H1 (cell line): ENCODE data around the gene ANGEL2. TPM values are rescaled to one million over a fixed set of nuclear protein-coding genes. Genes with fewer than 3 reads are reported as not detected.

Source experiments
- CTCF ChIA-PET: fragments of 300-600 bp; sonication (Branson Sonifier 250); formaldehyde crosslinking; loops from one replicate; lab custom pipeline; 2021; ENCODE audit not compliant: partially characterized antibody; lab: Charles Lee
- POLR2A ChIA-PET: fragments of 300-600 bp; sonication (Branson Sonifier 250); formaldehyde crosslinking; loops from one replicate; lab custom pipeline; 2021; ENCODE audit warnings: inconsistent platforms; ENCODE audit not compliant: partially characterized antibody; lab: Charles Lee
- DNase-seq, 2 experiments: peaks; one replicate each; pipeline versions ENCODE4 v3.0.0 to v3.0.0-alpha.2; 2010 to 2022; ENCODE audit warnings: low spot score in 2 of 2, low read depth in 1 of 2, mixed read lengths in 1 of 2
- FAIRE-seq: peaks from 2 replicates; lab custom pipeline; 2011; peaks lifted over from hg19 to GRCh38; lab: Jason Lieb, UNC
- H2AFZ ChIP-seq: 2 replicates; pipeline ENCODE4 v1.8.1; 2012; ENCODE audit warnings: low read length, inconsistent platforms
- H2AK5ac ChIP-seq: 2 replicates; pipeline ENCODE4 v1.6.1; 2013; ENCODE audit warnings: low read depth, low read length
- H2BK120ac ChIP-seq: replicated peaks from 2 replicates; pipeline ENCODE3; 2013; ENCODE audit warnings: low read depth, low read length, inconsistent platforms
- H2BK12ac ChIP-seq: 2 replicates; pipeline ENCODE4 v1.6.1; 2013; ENCODE audit warnings: low read depth, low read length
- H2BK15ac ChIP-seq: 2 replicates; pipeline ENCODE4 v1.6.1; 2013; ENCODE audit warnings: low read length
- H2BK20ac ChIP-seq: 2 replicates; pipeline ENCODE4 v1.6.1; 2013; ENCODE audit warnings: low read length
- H2BK5ac ChIP-seq: 2 replicates; pipeline ENCODE4 v1.6.1; 2013; ENCODE audit warnings: low read depth, low read length
- H3K14ac ChIP-seq: 2 replicates; pipeline ENCODE4 v1.6.1; 2013; ENCODE audit warnings: inconsistent platforms; ENCODE audit not compliant: insufficient read length
- H3K18ac ChIP-seq: 2 replicates; pipeline ENCODE4 v1.6.1; 2013; ENCODE audit warnings: low read length; ENCODE audit errors: extremely low read depth
- H3K23ac ChIP-seq: 2 replicates; pipeline ENCODE4 v1.6.1; 2013; ENCODE audit warnings: inconsistent platforms; ENCODE audit not compliant: insufficient read length
- H3K23me2 ChIP-seq: 2 replicates; pipeline ENCODE4 v1.6.1; 2013; ENCODE audit warnings: low read depth, low read length
- H3K27ac ChIP-seq: 2 replicates; pipeline ENCODE4 v1.6.1; 2011; ENCODE audit warnings: low read depth, low read length, inconsistent platforms
- H3K27me3 ChIP-seq, 4 experiments: replicated peaks in 1 of 4; 1 replicate in 1 of 4; 2 replicates in 3 of 4; pipeline versions ENCODE4 v1.6.1 to v1.8.1; 2011 to 2013; ENCODE audit warnings: low read length in 3 of 4, mild to moderate bottlenecking in 3 of 4, inconsistent platforms in 2 of 4, mixed read lengths in 2 of 4, moderate library complexity in 1 of 4; ENCODE audit not compliant: control insufficient read depth in 3 of 4, insufficient read depth in 3 of 4; ENCODE audit errors: extremely low read depth in 1 of 4
- H3K36me3 ChIP-seq, 4 experiments: 2 replicates each; pipeline versions ENCODE4 v1.6.1 to v1.8.1; 2011 to 2013; ENCODE audit warnings: mild to moderate bottlenecking in 4 of 4, low read length in 3 of 4, moderate library complexity in 2 of 4, control low read depth in 1 of 4, inconsistent platforms in 1 of 4; ENCODE audit not compliant: insufficient read depth in 4 of 4, control insufficient read depth in 2 of 4
- H3K4ac ChIP-seq: replicated peaks from 2 replicates; pipeline ENCODE3; 2013; ENCODE audit warnings: low read length, low read depth, mixed read lengths, inconsistent platforms; ENCODE audit not compliant: insufficient read length
- H3K4me1 ChIP-seq, 4 experiments: replicated peaks in 1 of 4; 1 replicate in 1 of 4; 2 replicates in 3 of 4; pipeline versions ENCODE4 v1.6.1 to v1.8.1; 2011 to 2013; ENCODE audit warnings: low read length in 3 of 4, inconsistent platforms in 2 of 4, mixed read lengths in 1 of 4; ENCODE audit not compliant: insufficient read depth in 4 of 4, control insufficient read depth in 3 of 4
- H3K4me2 ChIP-seq, 2 experiments: 2 replicates each; pipeline versions ENCODE4 v1.6.1 to v1.8.1; 2011 to 2013; ENCODE audit warnings: low read depth in 2 of 2, low read length in 2 of 2, control low read depth in 1 of 2, inconsistent platforms in 1 of 2, mild to moderate bottlenecking in 1 of 2; ENCODE audit not compliant: insufficient read depth in 1 of 2
- H3K4me3 ChIP-seq, 4 experiments: fragments of 200-600, 300-600 bp in 1 of 4; sonication (generic), shearing (Covaris generic), sonication (Bioruptor Twin) in 1 of 4; 2 replicates each; pipeline versions ENCODE4 v1.5.1 to v1.8.1; 2011 to 2016; ENCODE audit warnings: low read length in 4 of 4, low read depth in 3 of 4, control low read depth in 2 of 4, inconsistent platforms in 2 of 4, mild to moderate bottlenecking in 2 of 4, mixed read lengths in 1 of 4, moderate library complexity in 1 of 4; ENCODE audit not compliant: insufficient read depth in 2 of 4; ENCODE audit errors: extremely low read depth in 1 of 4
- H3K56ac ChIP-seq: replicated peaks from 2 replicates; pipeline ENCODE3; 2013; ENCODE audit warnings: low read depth, mild to moderate bottlenecking, mixed read lengths, low read length, inconsistent platforms; ENCODE audit not compliant: insufficient read length
- H3K79me1 ChIP-seq: 2 replicates; pipeline ENCODE4 v1.6.1; 2013; ENCODE audit warnings: low read depth, low read length, control low read depth
- H3K79me2 ChIP-seq, 2 experiments: 2 replicates each; pipeline versions ENCODE4 v1.6.1 to v1.8.1; 2012 to 2013; ENCODE audit warnings: low read length in 2 of 2, mild to moderate bottlenecking in 2 of 2, inconsistent platforms in 1 of 2; ENCODE audit not compliant: insufficient read depth in 2 of 2, control insufficient read depth in 1 of 2
- H3K9ac ChIP-seq, 4 experiments: replicated peaks in 1 of 4; 1 replicate in 1 of 4; 2 replicates in 3 of 4; pipeline versions ENCODE4 v1.6.1 to v1.8.1; 2011 to 2013; ENCODE audit warnings: low read depth in 3 of 4, low read length in 3 of 4, control low read depth in 2 of 4, mild to moderate bottlenecking in 2 of 4, moderate library complexity in 2 of 4, inconsistent platforms in 1 of 4; ENCODE audit errors: extremely low read depth in 1 of 4
- H3K9me3 ChIP-seq, 2 experiments: 2 replicates each; pipeline versions ENCODE4 v1.6.1 to v1.8.1; 2012 to 2013; ENCODE audit warnings: mild to moderate bottlenecking in 2 of 2, moderate library complexity in 2 of 2, control low read depth in 1 of 2, inconsistent platforms in 1 of 2, low read depth in 1 of 2, low read length in 1 of 2, mixed read lengths in 1 of 2; ENCODE audit not compliant: insufficient read depth in 2 of 2
- H4K20me1 ChIP-seq, 2 experiments: replicated peaks in 1 of 2; 2 replicates each; pipeline versions ENCODE3 to v1.8.1; 2011 to 2013; ENCODE audit warnings: inconsistent platforms in 2 of 2, low read length in 2 of 2, mild to moderate bottlenecking in 1 of 2; ENCODE audit not compliant: insufficient read depth in 2 of 2, control insufficient read depth in 1 of 2
- H4K5ac ChIP-seq: 2 replicates; pipeline ENCODE4 v1.6.1; 2013; ENCODE audit warnings: low read length, low read depth, mixed read lengths, inconsistent platforms; ENCODE audit not compliant: insufficient read length
- H4K8ac ChIP-seq: 2 replicates; pipeline ENCODE4 v1.8.0; 2013; ENCODE audit warnings: mild to moderate bottlenecking, moderate library complexity, low read length, inconsistent platforms; ENCODE audit not compliant: insufficient read depth; ENCODE audit errors: extremely low read depth
- H4K91ac ChIP-seq: replicated peaks from 2 replicates; pipeline ENCODE3; 2013; ENCODE audit warnings: low read length, mixed read lengths, inconsistent platforms; ENCODE audit not compliant: insufficient read length
- BCL11A ChIP-seq, 2 experiments: IDR thresholded peaks; one replicate each; pipeline ENCODE4 v1.6.1; 2011; ENCODE audit warnings: low read depth in 2 of 2, low read length in 2 of 2, mild to moderate bottlenecking in 2 of 2
- CHD2 ChIP-seq: IDR thresholded peaks from 2 replicates; pipeline ENCODE4 v1.6.1; 2012; ENCODE audit warnings: low read length, improper control_type of control experiment
- EZH2 ChIP-seq: fragments of 200-600 bp; sonication (generic); IDR thresholded peaks from 2 replicates; pipeline ENCODE4 v1.7.1; 2012; ENCODE audit warnings: low read depth, mild to moderate bottlenecking, moderate library complexity, low read length, inconsistent platforms; ENCODE audit not compliant: severe bottlenecking
- GABPA ChIP-seq: IDR thresholded peaks from 2 replicates; pipeline ENCODE4 v1.6.1; 2011; ENCODE audit warnings: mild to moderate bottlenecking, low read length, moderate library complexity, borderline replicate concordance; ENCODE audit not compliant: insufficient read depth
- JUN ChIP-seq: IDR thresholded peaks from 2 replicates; pipeline ENCODE4 v1.6.1; 2011; ENCODE audit warnings: low read depth, mild to moderate bottlenecking, improper control_type of control experiment, low read length
- JUND ChIP-seq: IDR thresholded peaks from 2 replicates; pipeline ENCODE4 v1.6.1; 2011; ENCODE audit warnings: mild to moderate bottlenecking, improper control_type of control experiment, low read length
- POU5F1 ChIP-seq: IDR thresholded peaks from 2 replicates; pipeline ENCODE4 v1.6.1; 2011; ENCODE audit warnings: low read depth, mild to moderate bottlenecking, low read length, moderate library complexity
- SAP30 ChIP-seq: fragments of 300-600 bp; sonication (generic); IDR thresholded peaks from 2 replicates; pipeline ENCODE4 v1.7.1; 2012; ENCODE audit warnings: low read length, moderate library complexity, mild to moderate bottlenecking, inconsistent platforms; ENCODE audit not compliant: insufficient read depth, insufficient replicate concordance
- SP1 ChIP-seq: IDR thresholded peaks from 2 replicates; pipeline ENCODE4 v1.6.1; 2011; ENCODE audit warnings: low read depth, low read length
- SUZ12 ChIP-seq: fragments of 200-600 bp; sonication (generic); IDR thresholded peaks from 2 replicates; pipeline ENCODE4 v1.6.1; 2012; ENCODE audit warnings: mild to moderate bottlenecking, inconsistent platforms, low read length, moderate library complexity, mixed read lengths
- TAF7 ChIP-seq: optimal IDR thresholded peaks from 2 replicates; pipeline ENCODE3; 2011; ENCODE audit warnings: low read depth, mild to moderate bottlenecking, inconsistent platforms, low read length, moderate library complexity, borderline replicate concordance
- polyA plus RNA-seq, 7 experiments: library from polyadenylated mRNA; depleted of rRNA in 3 of 7; stranded (reverse) in 5 of 7; unstranded in 2 of 7; fragments of >200 nt in 5 of 7; fragments of 200-250 nt in 2 of 7; gene quantifications; 1 replicate in 5 of 7; 2 replicates in 1 of 7; 4 replicates in 1 of 7; pipeline versions ENCODE4 v1.2.1 to v1.2.3, GENCODE V29; 2011 to 2013; ENCODE audit warnings: missing spikeins in 2 of 7, mixed read lengths in 2 of 7
- total RNA-seq: library from RNA; stranded (reverse); fragmentation: NEBNext Ultra II Directional; extraction: Animal tissue kit (Norgen Biotek cat#: 25700); gene quantifications from 2 replicates; pipeline ENCODE4 v1.2.1, GENCODE V29; 2021
- TF ChIP-seq, protein P1 (sequence below): IDR thresholded peaks from 2 replicates; pipeline ENCODE4 v1.6.1; 2012; ENCODE audit warnings: low read length, inconsistent platforms

The ANGEL2 gene
- total and polyA plus RNA-seq, 2 of the 8 experiments (the other 6 are each of a cell fraction or from before 2014, with no cell fraction given), result 18.1 to 39.9 TPM

- H2BK120ac ChIP-seq, result no peak overlapping the region
- H3K79me2 ChIP-seq, result no peaks in the 10 kb centered on the region
- no peak for FAIRE-seq
- no peaks in the 10 kb centered on the region for H3K79me1 ChIP-seq
- H3K23ac ChIP-seq, result no peak overlapping the region
- no peak overlapping the region for H2AFZ ChIP-seq
- H3K4me1 ChIP-seq, result no peaks in the 10 kb centered on the region
- no peak overlapping the region for H2BK12ac ChIP-seq
- no peak overlapping the region for H2BK20ac ChIP-seq
- no peaks in the 10 kb centered on the region for H3K23me2 ChIP-seq
- no peak overlapping the region for H4K8ac ChIP-seq
- no peak overlapping the region for H3K4ac ChIP-seq
- DNase-seq, result no peak
- no peak overlapping the region for H4K5ac ChIP-seq
- no peak overlapping the region for H3K14ac ChIP-seq
- no peak overlapping the region for H3K18ac ChIP-seq
- H3K9ac ChIP-seq, result no peak overlapping the region
- H3K56ac ChIP-seq, result no peak overlapping the region
- no peak overlapping the region for H2AK5ac ChIP-seq
- no peaks in the 10 kb centered on the region for H3K36me3 ChIP-seq
- no peaks in the 10 kb centered on the region for H3K9me3 ChIP-seq
- no peak overlapping the region for H2BK5ac ChIP-seq
- ChIA-PET POLR2A (interaction anchor here (0.8 to 1.2 kb wide), 2 partner anchors 9 to 173 kb away, joined by 3 read pairs; no protein-coding TSS in a partner anchor), CTCF (interaction anchor here (1.1 kb wide), 1 partner anchor 577 kb away, joined by 3 read pairs; no protein-coding TSS in a partner anchor)
- no peak overlapping the region for H3K4me2 ChIP-seq
- H4K91ac ChIP-seq, result no peak overlapping the region
- H3K27me3 ChIP-seq, result no peaks in the 10 kb centered on the region
- H2BK15ac ChIP-seq, result no peak overlapping the region
- H4K20me1 ChIP-seq, result no peaks in the 10 kb centered on the region
- no peak overlapping the region for H3K4me3 ChIP-seq
- no peak overlapping the region for H3K27ac ChIP-seq
- TF ChIP-seq SP1, result no peak
- no peak for TF ChIP-seq JUND
- TF ChIP-seq TAF7, result no peak
- TF ChIP-seq, protein P1, sequence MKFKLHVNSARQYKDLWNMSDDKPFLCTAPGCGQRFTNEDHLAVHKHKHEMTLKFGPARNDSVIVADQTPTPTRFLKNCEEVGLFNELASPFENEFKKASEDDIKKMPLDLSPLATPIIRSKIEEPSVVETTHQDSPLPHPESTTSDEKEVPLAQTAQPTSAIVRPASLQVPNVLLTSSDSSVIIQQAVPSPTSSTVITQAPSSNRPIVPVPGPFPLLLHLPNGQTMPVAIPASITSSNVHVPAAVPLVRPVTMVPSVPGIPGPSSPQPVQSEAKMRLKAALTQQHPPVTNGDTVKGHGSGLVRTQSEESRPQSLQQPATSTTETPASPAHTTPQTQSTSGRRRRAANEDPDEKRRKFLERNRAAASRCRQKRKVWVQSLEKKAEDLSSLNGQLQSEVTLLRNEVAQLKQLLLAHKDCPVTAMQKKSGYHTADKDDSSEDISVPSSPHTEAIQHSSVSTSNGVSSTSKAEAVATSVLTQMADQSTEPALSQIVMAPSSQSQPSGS, result no peak
- no peak for TF ChIP-seq BCL11A (IDR thresholded peaks at IDR 0.05; ENCODE audit: low read depth in 2 of 2, low read length in 2 of 2)
- no peak for TF ChIP-seq SUZ12
- TF ChIP-seq CHD2, result no peak
- TF ChIP-seq GABPA, result no peak
- TF ChIP-seq EZH2, result no peak
- TF ChIP-seq POU5F1, result no peak
- no peak for TF ChIP-seq SAP30
- no peak for TF ChIP-seq JUN
Observed at GRCh38 chr1:213032651-213033050, 17.0 kb upstream of the ANGEL2 start.
